A172 (cell line): ENCODE data around the gene PPA2. TPM values are rescaled to one million over a fixed set of nuclear protein-coding genes. Genes with fewer than 3 reads are reported as not detected.

Experiments
- DNase-seq: peaks from one replicate; pipeline ENCODE4 v3.0.0-alpha.2; 2015; ENCODE audit warnings: low spot score
- total RNA-seq: library from RNA; depleted of rRNA; stranded (reverse); fragments of >200 nt; shearing (Covaris generic); gene quantifications from 2 replicates; pipeline ENCODE4 v1.2.3, GENCODE V29; 2014

The PPA2 gene
- total RNA-seq, 1 experiment from 2014 or later: 78.4 TPM

GRCh38 chr4:105392858-105393257, 81.0 kb downstream of the PPA2 start:
- DNase-seq: no peak

- DNase-seq: no peak
Measured at GRCh38 chr4:105389167-105389566, 84.7 kb downstream of the PPA2 start.

- DNase-seq: no peak
Measured at GRCh38 chr4:105387466-105387865, 86.4 kb downstream of the PPA2 start.

- no peak for DNase-seq
Measured at GRCh38 chr4:105386012-105386411, 87.8 kb downstream of the PPA2 start.

- no peak for DNase-seq
Measured at GRCh38 chr4:105374071-105374470, 99.8 kb downstream of the PPA2 start.

- no peak for DNase-seq
Measured at GRCh38 chr4:105373324-105373723, 100.5 kb downstream of the PPA2 start.

GRCh38 chr4:105369988-105370387, 103.9 kb downstream of the PPA2 start:
- DNase-seq: no peak

GRCh38 chr4:105361053-105361452, 112.8 kb downstream of the PPA2 start:
- no peak for DNase-seq

GRCh38 chr4:105357258-105357980, 116.4 kb downstream of the PPA2 start:
- no peak for DNase-seq

- no peak for DNase-seq
Measured at GRCh38 chr4:105356194-105356593, 117.7 kb downstream of the PPA2 start.

GRCh38 chr4:105352826-105353225, 121.0 kb downstream of the PPA2 start:
- DNase-seq: peak; percentile 6

- no peak for DNase-seq
Measured at GRCh38 chr4:105351861-105352260, 122.0 kb downstream of the PPA2 start.

- DNase-seq: no peak
Measured at GRCh38 chr4:105350859-105351490, 122.9 kb downstream of the PPA2 start.

GRCh38 chr4:105348719-105349118, 125.1 kb downstream of the PPA2 start:
- no peak for DNase-seq

- DNase-seq: no peak
Measured at GRCh38 chr4:105346869-105347268, 127.0 kb downstream of the PPA2 start.

GRCh38 chr4:105345838-105346237, 128.0 kb downstream of the PPA2 start:
- DNase-seq: no peak

GRCh38 chr4:105345358-105345757, 128.5 kb downstream of the PPA2 start:
- no peak for DNase-seq

GRCh38 chr4:105344141-105344540, 129.7 kb downstream of the PPA2 start:
- no peak for DNase-seq

- DNase-seq: no peak
Measured at GRCh38 chr4:105343146-105343931, 130.5 kb downstream of the PPA2 start.

GRCh38 chr4:105329081-105329480, 144.8 kb downstream of the PPA2 start:
- DNase-seq: no peak

- DNase-seq: no peak
Measured at GRCh38 chr4:105327956-105328355, 145.9 kb downstream of the PPA2 start.

GRCh38 chr4:105327222-105327621, 146.6 kb downstream of the PPA2 start:
- DNase-seq: no peak
